ENCODE data around the gene GREB1. TPM values are rescaled to one million over a fixed set of nuclear protein-coding genes. Genes with fewer than 3 reads are reported as not detected.

The GREB1 gene, protein sequence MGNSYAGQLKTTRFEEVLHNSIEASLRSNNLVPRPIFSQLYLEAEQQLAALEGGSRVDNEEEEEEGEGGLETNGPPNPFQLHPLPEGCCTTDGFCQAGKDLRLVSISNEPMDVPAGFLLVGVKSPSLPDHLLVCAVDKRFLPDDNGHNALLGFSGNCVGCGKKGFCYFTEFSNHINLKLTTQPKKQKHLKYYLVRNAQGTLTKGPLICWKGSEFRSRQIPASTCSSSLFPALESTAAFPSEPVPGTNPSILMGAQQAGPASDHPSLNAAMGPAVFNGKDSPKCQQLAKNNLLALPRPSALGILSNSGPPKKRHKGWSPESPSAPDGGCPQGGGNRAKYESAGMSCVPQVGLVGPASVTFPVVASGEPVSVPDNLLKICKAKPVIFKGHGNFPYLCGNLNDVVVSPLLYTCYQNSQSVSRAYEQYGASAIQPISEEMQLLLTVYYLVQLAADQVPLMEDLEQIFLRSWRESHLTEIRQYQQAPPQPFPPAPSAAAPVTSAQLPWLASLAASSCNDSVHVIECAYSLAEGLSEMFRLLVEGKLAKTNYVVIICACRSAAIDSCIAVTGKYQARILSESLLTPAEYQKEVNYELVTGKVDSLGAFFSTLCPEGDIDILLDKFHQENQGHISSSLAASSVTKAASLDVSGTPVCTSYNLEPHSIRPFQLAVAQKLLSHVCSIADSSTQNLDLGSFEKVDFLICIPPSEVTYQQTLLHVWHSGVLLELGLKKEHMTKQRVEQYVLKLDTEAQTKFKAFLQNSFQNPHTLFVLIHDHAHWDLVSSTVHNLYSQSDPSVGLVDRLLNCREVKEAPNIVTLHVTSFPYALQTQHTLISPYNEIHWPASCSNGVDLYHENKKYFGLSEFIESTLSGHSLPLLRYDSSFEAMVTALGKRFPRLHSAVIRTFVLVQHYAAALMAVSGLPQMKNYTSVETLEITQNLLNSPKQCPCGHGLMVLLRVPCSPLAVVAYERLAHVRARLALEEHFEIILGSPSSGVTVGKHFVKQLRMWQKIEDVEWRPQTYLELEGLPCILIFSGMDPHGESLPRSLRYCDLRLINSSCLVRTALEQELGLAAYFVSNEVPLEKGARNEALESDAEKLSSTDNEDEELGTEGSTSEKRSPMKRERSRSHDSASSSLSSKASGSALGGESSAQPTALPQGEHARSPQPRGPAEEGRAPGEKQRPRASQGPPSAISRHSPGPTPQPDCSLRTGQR (N-terminal part only)
- 0.44 and 2.2 TPM in 2 replicates for total RNA-seq

DNA sequence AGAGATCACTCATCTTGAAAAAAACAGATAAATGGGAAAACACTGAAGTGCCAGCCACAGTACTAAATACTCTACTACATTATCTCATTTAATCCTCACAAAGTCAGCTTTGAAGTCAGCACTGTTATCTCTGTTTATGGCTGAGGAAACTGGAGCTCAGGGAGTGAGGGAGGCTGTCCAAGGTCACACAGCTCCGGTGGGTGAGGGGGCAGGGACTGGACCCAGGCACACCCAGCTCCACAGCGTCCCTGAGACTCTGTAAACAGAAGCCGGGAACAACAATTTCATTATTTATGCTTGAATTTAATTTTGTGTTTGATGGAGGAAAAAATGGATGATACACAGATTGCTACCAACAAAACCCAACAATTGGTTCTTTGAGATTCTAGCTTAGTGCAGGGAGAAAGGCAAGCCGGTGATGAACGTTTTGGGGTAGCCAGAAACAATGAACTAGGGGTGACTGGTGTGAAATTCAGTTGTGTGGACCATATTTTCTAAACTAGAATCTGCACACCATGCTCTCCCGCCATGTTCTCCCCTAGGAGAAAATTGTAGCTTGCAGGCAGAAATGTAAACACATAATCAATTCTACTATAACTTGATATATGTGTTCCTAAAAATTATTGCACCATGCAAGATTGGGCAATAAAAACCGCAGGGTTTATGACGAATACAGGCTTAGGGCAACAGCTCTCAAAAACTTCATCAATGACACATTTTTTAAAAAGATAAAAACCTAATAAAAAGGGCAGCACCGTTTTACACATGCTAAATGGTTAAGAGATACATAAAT, at the start of gene GREB1:
TSS of gene GREB1 (plus strand) at position 768 of the 793 bp plus-strand sequence. CDS start 22,570 bp downstream, outside the sequence.

DNA sequence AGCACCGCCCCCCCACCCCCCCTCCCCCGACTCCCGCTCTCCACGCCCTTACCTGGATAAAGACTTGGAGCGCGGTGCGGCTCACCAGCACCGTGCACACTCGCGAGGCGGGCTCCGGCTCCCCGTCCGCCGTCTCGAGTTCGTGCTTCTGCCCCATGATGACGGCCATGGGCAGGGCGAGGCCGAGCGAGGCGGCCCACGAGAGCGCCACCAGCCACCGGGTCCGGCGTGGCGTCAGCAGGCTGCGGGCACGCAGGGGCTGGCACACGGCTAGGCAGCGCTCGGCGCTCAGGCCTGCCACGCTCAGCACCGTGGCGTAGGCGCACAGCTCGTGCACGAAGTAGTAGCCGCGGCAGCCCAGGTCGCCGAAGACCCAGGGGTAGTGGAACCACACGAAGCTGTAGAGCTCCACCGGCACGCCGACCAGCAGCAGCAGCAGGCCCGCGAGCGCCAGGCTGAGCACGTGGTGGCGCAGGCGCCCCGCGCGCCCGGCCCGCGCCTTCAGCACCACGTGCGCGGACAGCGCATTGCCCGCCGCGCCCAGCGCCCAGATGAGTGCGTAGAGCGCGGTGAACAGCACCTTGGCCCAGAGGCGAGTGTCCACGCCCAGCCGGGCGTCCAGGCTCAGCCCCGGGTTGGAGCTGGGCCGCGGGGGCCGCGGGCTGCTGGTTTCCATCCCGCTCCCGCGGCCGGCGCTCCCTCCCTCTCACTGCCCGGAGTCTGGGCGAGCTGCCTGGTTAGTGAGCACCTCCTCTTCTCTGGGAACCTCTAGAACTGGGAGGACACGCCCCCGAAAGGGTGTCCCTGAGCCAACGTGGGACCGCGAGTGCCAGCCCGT, 135.8 kb downstream of the GREB1 start, which contains the start of gene NTSR2:
TSS of gene NTSR2 (minus strand) at position 742 of the 838 bp plus-strand sequence. CDS start at position 676, 66 bp downstream.

Other genes with a start within 250 kb of the GREB1 start
- gene ROCK2, start 189.4 kb upstream of the GREB1 start, total RNA-seq: 42.0 and 57.3 TPM in 2 replicates
- 8.4 and 10.3 TPM in 2 replicates for gene E2F6, start 67.9 kb upstream of the GREB1 start, total RNA-seq
- not detected in 2 replicates for gene NTSR2, start 136.2 kb downstream of the GREB1 start, total RNA-seq
- gene LPIN1, start 212.6 kb downstream of the GREB1 start, total RNA-seq: 155 and 181 TPM in 2 replicates

Measured in smooth muscle cell of trachea (primary cell).